Measurements from ENCODE around the gene SIK2. TPM values are rescaled to one million over a fixed set of nuclear protein-coding genes. Genes with fewer than 3 reads are reported as not detected.

SIK2 gene
- total and polyA plus RNA-seq, 11 donors: 4.1 to 45.8 (median 27.5) TPM

GRCh38 chr11:111627591-111627990 lies 25.3 kb downstream of the SIK2 start:
- ATAC-seq (no peak), DNase-seq (no peak)
- H3K4me1 ChIP-seq: peaks cover 0 to 24% (median 12%) of the 10 kb centered on the region in 12 donors
- H3K36me3 ChIP-seq: peaks cover 0 to 37% (median 15%) of the 10 kb centered on the region in 9 donors
- 84 to 98% (median 96%) methylated on average over 1 of the region's 1 CpG for WGBS, 4 donors
- TF ChIP-seq POLR2A (IDR thresholded peaks at IDR 0.05) (no peak), CTCF (IDR thresholded peaks at IDR 0.05) (no peak)
- intact Hi-C loops (cut with DNase I): loop anchor here in 2 of 10 donors (5.0 to 10.0 kb wide), 2 partner anchors 35 to 47 kb away; no protein-coding TSS in a partner anchor
- no peak overlapping the region for H3K27ac ChIP-seq
- no peak overlapping the region for H3K4me3 ChIP-seq
- no peaks in the 10 kb centered on the region for H3K9me3 ChIP-seq
- H3K27me3 ChIP-seq: no peaks in the 10 kb centered on the region

GRCh38 chr11:111629499-111629898 lies 27.2 kb downstream of the SIK2 start:
- Histone ChIP-seq H3K4me3 (no peak overlapping the region), H3K9me3 (no peaks in the 10 kb centered on the region), H3K27ac (no peak overlapping the region), H3K27me3 (no peaks in the 10 kb centered on the region), H3K4me1 (peaks cover 0 to 43% (median 24%) of the 10 kb centered on the region in 12 donors), H3K36me3 (peaks cover 0 to 25% (median 5%) of the 10 kb centered on the region in 9 donors)
- 77 to 88% (median 85%) methylated on average over 2 of the region's 2 CpGs for WGBS, 4 donors
- no peak for DNase-seq
- ATAC-seq: no peak
- intact Hi-C loops (cut with DNase I): loop anchor here in 2 of 10 donors (5.0 to 10.0 kb wide), 2 partner anchors 33 to 45 kb away; no protein-coding TSS in a partner anchor
- TF ChIP-seq POLR2A (IDR thresholded peaks at IDR 0.05) (no peak), CTCF (IDR thresholded peaks at IDR 0.05) (no peak)

- no peaks in the 10 kb centered on the region for H3K27me3 ChIP-seq
- intact Hi-C loops (cut with DNase I): loop anchor here in 2 of 10 donors (5.0 kb wide), 3 partner anchors 41 to 66 kb away; no protein-coding TSS in a partner anchor
- H3K27ac ChIP-seq: peak overlapping the region in 1 of 12 donors; percentile 23
- TF ChIP-seq CTCF (IDR thresholded peaks at IDR 0.05) (no peak), POLR2A (IDR thresholded peaks at IDR 0.05) (no peak)
- ATAC-seq: no peak
- no peak for DNase-seq
- H3K36me3 ChIP-seq: peaks cover 0 to 21% (median 2%) of the 10 kb centered on the region in 9 donors
- no peaks in the 10 kb centered on the region for H3K9me3 ChIP-seq
- peaks cover 4 to 55% (median 33%) of the 10 kb centered on the region in 12 donors for H3K4me1 ChIP-seq
- H3K4me3 ChIP-seq: no peak overlapping the region
Measured at GRCh38 chr11:111631024-111631665, 28.9 kb downstream of the SIK2 start.

DNA sequence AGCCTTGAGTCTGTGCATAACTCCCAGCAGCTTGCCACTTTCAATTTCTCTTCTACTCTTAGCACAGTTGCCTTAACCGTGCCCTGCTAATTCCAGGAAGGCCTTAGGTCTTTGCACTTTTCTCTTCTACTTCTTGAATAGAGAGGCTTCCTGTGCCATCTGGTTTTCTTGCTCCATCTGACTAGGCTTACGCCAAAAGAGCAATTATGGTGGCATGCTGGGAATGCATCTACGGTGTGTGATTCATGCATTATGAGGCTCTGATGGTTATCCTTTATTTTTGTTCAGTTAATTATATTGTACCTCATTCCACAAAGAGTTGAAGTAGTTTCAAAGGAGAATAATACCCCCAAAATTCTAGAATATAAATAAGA lies 29.4 kb downstream of the SIK2 start:
- H3K27me3 ChIP-seq: no peaks in the 10 kb centered on the region
- intact Hi-C loops (cut with DNase I): loop anchor here in 2 of 10 donors (5.0 kb wide), 3 partner anchors 41 to 66 kb away; no protein-coding TSS in a partner anchor
- ATAC-seq (no peak), DNase-seq (no peak)
- H3K9me3 ChIP-seq: no peaks in the 10 kb centered on the region
- TF ChIP-seq POLR2A (IDR thresholded peaks at IDR 0.05): no peak
- TF ChIP-seq CTCF (IDR thresholded peaks at IDR 0.05): no peak
- H3K4me3 ChIP-seq: no peak overlapping the region
- 62 to 68% (median 64%) methylated on average over 3 of the region's 3 CpGs for WGBS, 4 donors
- H3K36me3 ChIP-seq: peaks cover 0 to 18% (median 2%) of the 10 kb centered on the region in 9 donors
- H3K27ac ChIP-seq: peak overlapping the region in 1 of 12 donors; percentile 23
- peaks cover 4 to 59% (median 38%) of the 10 kb centered on the region in 12 donors for H3K4me1 ChIP-seq
